H9 (cell line): ENCODE results near the gene YJU2. TPM values are rescaled to one million over a fixed set of nuclear protein-coding genes. Genes with fewer than 3 reads are reported as not detected.

Experiments
- DNase-seq: peaks from one replicate; pipeline ENCODE4 v3.0.0-alpha.2; 2017
- H2AFZ ChIP-seq: one replicate; pipeline ENCODE4 v1.6.1; 2013; ENCODE audit warnings: mild to moderate bottlenecking, low read length, control low read depth, moderate library complexity
- H2AK5ac ChIP-seq: 2 replicates; pipeline ENCODE4 v1.6.1; 2013; ENCODE audit warnings: low read length, control low read depth, mixed read lengths; ENCODE audit not compliant: insufficient read length
- H2BK120ac ChIP-seq: one replicate; pipeline ENCODE4 v1.6.1; 2013; ENCODE audit warnings: low read depth, mild to moderate bottlenecking, low read length, control low read depth, inconsistent platforms; ENCODE audit not compliant: poor library complexity, severe bottlenecking
- H2BK12ac ChIP-seq: 2 replicates; pipeline ENCODE4 v1.6.1; 2013; ENCODE audit warnings: low read length, control low read depth, mixed read lengths, low read depth; ENCODE audit not compliant: insufficient read length
- H2BK15ac ChIP-seq: 2 replicates; pipeline ENCODE4 v1.6.1; 2013; ENCODE audit warnings: low read depth, low read length, control low read depth
- H2BK20ac ChIP-seq: one replicate; pipeline ENCODE4 v1.6.1; 2013; ENCODE audit warnings: low read depth, mild to moderate bottlenecking, low read length, control low read depth, inconsistent platforms; ENCODE audit not compliant: poor library complexity, severe bottlenecking
- H2BK5ac ChIP-seq: 2 replicates; pipeline ENCODE4 v1.6.1; 2013; ENCODE audit warnings: low read length, control low read depth, mixed read lengths; ENCODE audit not compliant: insufficient read length
- H3K14ac ChIP-seq: 2 replicates; pipeline ENCODE4 v1.6.1; 2013; ENCODE audit warnings: low read length, control low read depth; ENCODE audit not compliant: insufficient read depth
- H3K18ac ChIP-seq: 2 replicates; pipeline ENCODE4 v1.6.1; 2013; ENCODE audit warnings: low read depth, mild to moderate bottlenecking, mixed read lengths, low read length, control low read depth; ENCODE audit not compliant: insufficient read length
- H3K23ac ChIP-seq: 2 replicates; pipeline ENCODE4 v1.6.1; 2013; ENCODE audit warnings: low read length, control low read depth, mixed read lengths, low read depth; ENCODE audit not compliant: insufficient read length
- H3K23me2 ChIP-seq: 2 replicates; pipeline ENCODE4 v1.6.1; 2013; ENCODE audit warnings: low read depth, mild to moderate bottlenecking, mixed read lengths, low read length, control low read depth; ENCODE audit not compliant: insufficient read length, poor library complexity, severe bottlenecking
- H3K27ac ChIP-seq: 2 replicates; pipeline ENCODE4 v1.5.1; 2013; ENCODE audit warnings: low read length, control low read depth, mixed read lengths, low read depth; ENCODE audit not compliant: insufficient read length
- H3K27me3 ChIP-seq: 2 replicates; pipeline ENCODE4 v1.6.1; 2013; ENCODE audit warnings: low read length, control low read depth, inconsistent platforms; ENCODE audit not compliant: insufficient read depth
- H3K4ac ChIP-seq: 2 replicates; pipeline ENCODE4 v1.6.1; 2013; ENCODE audit warnings: low read depth, mild to moderate bottlenecking, control low read depth, inconsistent platforms, low read length, moderate library complexity
- H3K4me1 ChIP-seq: 2 replicates; pipeline ENCODE4 v1.6.1; 2013; ENCODE audit warnings: low read length, control low read depth, inconsistent platforms; ENCODE audit not compliant: insufficient read depth
- H3K4me2 ChIP-seq: 2 replicates; pipeline ENCODE4 v1.6.1; 2013; ENCODE audit warnings: low read length, control low read depth, mixed read lengths; ENCODE audit not compliant: insufficient read length, insufficient read depth
- H3K56ac ChIP-seq: 2 replicates; pipeline ENCODE4 v1.6.1; 2013; ENCODE audit warnings: low read depth, mild to moderate bottlenecking, mixed read lengths, low read length, control low read depth; ENCODE audit not compliant: insufficient read length
- H3K79me1 ChIP-seq: 2 replicates; pipeline ENCODE4 v1.6.1; 2013; ENCODE audit warnings: low read depth, mild to moderate bottlenecking, moderate library complexity, low read length, control low read depth, inconsistent platforms; ENCODE audit not compliant: insufficient read depth, poor library complexity, severe bottlenecking
- H3K79me2 ChIP-seq: 2 replicates; pipeline ENCODE4 v1.6.1; 2013; ENCODE audit warnings: low read length, control low read depth, inconsistent platforms; ENCODE audit not compliant: insufficient read depth
- H3K9ac ChIP-seq: 2 replicates; pipeline ENCODE4 v1.6.1; 2013; ENCODE audit warnings: low read length, control low read depth, mixed read lengths; ENCODE audit not compliant: insufficient read length; ENCODE audit errors: extremely low read depth
- H3K9me3 ChIP-seq: one replicate; pipeline ENCODE4 v1.6.1; 2013; ENCODE audit warnings: low read depth, low read length, inconsistent platforms; ENCODE audit not compliant: control insufficient read depth
- H3T11ph ChIP-seq: one replicate; pipeline ENCODE4 v1.6.1; 2013; ENCODE audit warnings: mild to moderate bottlenecking, low read length, control low read depth, inconsistent platforms
- H4K20me1 ChIP-seq: one replicate; pipeline ENCODE4 v1.6.1; 2013; ENCODE audit not compliant: control insufficient read depth, insufficient read length, insufficient read depth
- H4K5ac ChIP-seq: 2 replicates; pipeline ENCODE4 v1.6.1; 2013; ENCODE audit warnings: low read depth, mild to moderate bottlenecking, mixed read lengths, low read length, control low read depth; ENCODE audit not compliant: insufficient read length
- H4K8ac ChIP-seq: replicated peaks from 2 replicates; pipeline ENCODE4 v1.6.1; 2013; ENCODE audit warnings: low read length, control low read depth, mixed read lengths, low read depth; ENCODE audit not compliant: insufficient read length
- H4K91ac ChIP-seq: 2 replicates; pipeline ENCODE4 v1.6.1; 2013; ENCODE audit warnings: low read depth, mild to moderate bottlenecking, moderate library complexity, mixed read lengths, low read length, control low read depth; ENCODE audit not compliant: insufficient read length
- H3K27ac Mint-ChIP-seq, 3 experiments: 2 replicates in 2 of 3; 3 replicates in 1 of 3; pipeline ENCODE4 v1.8.0; 2020 to 2021; ENCODE audit warnings: mixed read lengths in 3 of 3, mild to moderate bottlenecking in 1 of 3, moderate library complexity in 1 of 3
- H3K27me3 Mint-ChIP-seq: 2 replicates; pipeline ENCODE4 v1.8.0; 2021; ENCODE audit warnings: low read depth, mild to moderate bottlenecking, moderate library complexity, mixed read lengths
- H3K36me3 Mint-ChIP-seq, 3 experiments: 2 replicates in 2 of 3; 3 replicates in 1 of 3; pipeline ENCODE4 v1.8.0; 2020 to 2021; ENCODE audit warnings: low read depth in 3 of 3, mixed read lengths in 3 of 3; ENCODE audit not compliant: insufficient read depth in 1 of 3
- H3K4me1 Mint-ChIP-seq, 2 experiments: 2 replicates each; pipeline ENCODE4 v1.8.0; 2020; ENCODE audit warnings: mixed read lengths in 2 of 2
- H3K4me3 Mint-ChIP-seq, 2 experiments: 2 replicates in 1 of 2; 3 replicates in 1 of 2; pipeline ENCODE4 v1.8.0; 2020 to 2021; ENCODE audit warnings: mild to moderate bottlenecking in 2 of 2, mixed read lengths in 2 of 2, moderate library complexity in 1 of 2
- H3K9me3 Mint-ChIP-seq, 2 experiments: 2 replicates in 1 of 2; 3 replicates in 1 of 2; pipeline ENCODE4 v1.8.0; 2020; ENCODE audit warnings: mild to moderate bottlenecking in 2 of 2, mixed read lengths in 2 of 2, moderate library complexity in 1 of 2
- CTCF ChIP-seq: fragments of 200-600 bp; sonication (generic); conservative IDR thresholded peaks from 3 replicates; pipeline ENCODE4 v1.8.0; 2021; ENCODE audit warnings: antibody characterized with exemption, mild to moderate bottlenecking
- WGBS: extraction: QIAGEN DNeasy Blood & Tissue Kit; methylation state at CpG from one replicate; pipeline ENCODE4 v1.1.7; 2013; ENCODE audit warnings: missing lambda C conversion rate, low lambda C conversion rate, mixed read lengths; ENCODE audit not compliant: insufficient read length; ENCODE audit errors: extremely low coverage; 5-methylcytosine and 5-hydroxymethylcytosine counted together
- total RNA-seq: library from RNA; stranded (reverse); gene quantifications from 2 replicates; pipeline ENCODE4 v1.2.1, GENCODE V29; 2021

YJU2 gene
- total RNA-seq, 1 experiment from 2014 or later: 31.0 TPM

- TF ChIP-seq CTCF: no peak
- WGBS: no CpG with 5 or more reads among the region's 4 CpGs
- Histone ChIP-seq H4K5ac (no peak overlapping the region), H3K27me3 (no peaks in the 10 kb centered on the region), H2BK15ac (no peak overlapping the region), H4K8ac (no peak overlapping the region), H3K4me2 (no peak overlapping the region), H3K23me2 (no peaks in the 10 kb centered on the region), H3K23ac (no peak overlapping the region), H3K9me3 (no peaks in the 10 kb centered on the region), H3K4me1 (no peaks in the 10 kb centered on the region), H3K79me2 (no peaks in the 10 kb centered on the region), H3K56ac (no peak overlapping the region), H4K20me1 (no peaks in the 10 kb centered on the region), H2BK12ac (no peak overlapping the region), H3K9ac (no peak overlapping the region), H2BK5ac (no peak overlapping the region), H3K14ac (no peak overlapping the region), H3K27ac (no peak overlapping the region), H3T11ph (no peak overlapping the region), H2BK120ac (no peak overlapping the region), H4K91ac (no peak overlapping the region), H2AK5ac (no peak overlapping the region), H2BK20ac (no peak overlapping the region), H3K18ac (no peak overlapping the region), H3K4ac (no peak overlapping the region), H2AFZ (no peak overlapping the region), H3K79me1 (no peaks in the 10 kb centered on the region)
- no peak for DNase-seq
- Mint-ChIP-seq H3K4me3 (no peak overlapping the region), H3K36me3 (peaks cover 11 to 61% (median 38%) of the 10 kb centered on the region in 3 experiments; a peak in 6 of 7 replicates), H3K27ac (no peak overlapping the region), H3K9me3 (no peaks in the 10 kb centered on the region), H3K27me3 (no peaks in the 10 kb centered on the region), H3K4me1 (peaks cover 2 to 5% of the 10 kb centered on the region in 2 experiments; a peak in 3 of 4 replicates)
Observed at GRCh38 chr19:4264812-4265211, 17.9 kb downstream of the YJU2 start.
